GM19324 (cell line): ENCODE measurements around the gene ST7.
A peak's percentile ranks its signal among the peaks of the same experiment; 100 is the strongest.
"Not testable (repeated sequence)": the region's sequence is repeated elsewhere in the genome, so short reads cannot be mapped to it uniquely, and the experiment has no call there.

Experiments used
- ATAC-seq: cut with Tn5 transposase; IDR thresholded peaks from one replicate; pipeline ENCODE4 v1.9.1; 2021; ENCODE audit warnings: mild to moderate bottlenecking, moderate library complexity; ENCODE audit not compliant: unreplicated experiment, low FRiP score

ST7 gene

DNA sequence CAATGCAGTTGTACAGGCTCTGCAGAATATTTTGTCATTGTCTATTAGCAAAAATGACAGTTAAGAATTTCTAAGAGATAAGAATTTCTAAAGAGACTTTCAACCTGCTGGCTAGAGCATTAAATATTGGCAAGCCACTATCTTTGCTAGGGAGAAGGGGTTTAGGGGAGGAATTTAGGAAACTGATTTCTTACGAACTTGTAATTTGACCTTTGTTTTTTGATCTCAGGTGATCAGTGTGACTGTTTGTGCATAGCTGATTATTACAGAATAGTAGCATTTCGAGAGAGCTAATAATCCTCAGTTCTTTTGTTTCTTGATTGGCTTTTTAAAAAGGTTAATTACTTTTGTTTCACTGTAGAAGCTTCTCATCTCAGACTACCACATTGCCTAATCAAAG lies 68.1 kb downstream of the ST7 start:
- ATAC-seq = no peak

- ATAC-seq = no peak
Observed at GRCh38 chr7:117021986-117022385, 68.7 kb downstream of the ST7 start.

DNA sequence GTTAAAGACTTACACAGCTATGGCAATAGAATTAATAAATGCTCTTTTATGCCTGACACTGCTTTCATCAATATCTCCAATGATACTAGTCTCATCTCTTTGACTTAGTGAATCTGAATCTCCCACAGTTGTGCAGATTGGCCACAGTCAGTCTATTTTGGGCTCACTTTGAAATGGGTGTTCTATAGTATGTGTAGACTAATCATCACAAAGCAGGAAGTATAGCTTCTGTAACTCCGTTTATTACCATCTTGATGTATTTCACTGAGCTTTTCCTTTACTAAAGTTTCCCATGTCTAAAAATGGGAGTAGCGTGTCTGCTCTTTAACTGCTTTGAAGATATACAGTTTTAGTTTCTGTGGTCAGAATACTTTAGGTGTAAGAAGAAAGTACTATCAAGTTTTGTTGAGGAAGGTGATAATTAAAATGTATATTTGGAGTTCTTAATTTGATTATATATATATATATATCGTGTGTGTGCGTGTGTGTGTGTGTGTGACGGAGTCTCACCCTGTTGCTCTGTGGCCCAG lies 70.1 kb downstream of the ST7 start:
- ATAC-seq = peak; percentile 47

- ATAC-seq = no peak
Observed at GRCh38 chr7:117024811-117025210, 71.5 kb downstream of the ST7 start.

DNA sequence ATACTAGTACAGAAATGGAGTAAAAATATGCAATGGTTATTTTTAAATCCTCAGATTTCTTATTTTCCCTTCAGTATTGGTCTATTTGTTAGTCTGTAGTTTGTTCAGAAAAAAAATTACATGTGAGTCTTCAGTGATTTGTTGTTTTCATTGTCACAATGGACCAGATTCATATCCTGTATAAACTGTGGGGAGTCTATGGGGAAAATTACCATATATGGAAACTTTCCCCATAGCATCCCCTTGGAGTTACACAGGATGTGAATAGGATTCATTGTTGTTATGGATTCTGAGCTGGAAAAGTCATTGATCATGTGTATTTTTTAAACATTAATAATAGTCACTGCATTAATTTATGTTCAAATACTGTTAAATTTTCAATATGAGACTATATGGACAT lies 72.6 kb downstream of the ST7 start:
- ATAC-seq = no peak

GRCh38 chr7:117030346-117030745 lies 77.0 kb downstream of the ST7 start:
- ATAC-seq = not testable (repeated sequence)

GRCh38 chr7:117030793-117031192 lies 77.5 kb downstream of the ST7 start:
- ATAC-seq = not testable (repeated sequence)

- no peak for ATAC-seq
Observed at GRCh38 chr7:117032810-117033209, 79.5 kb downstream of the ST7 start.

DNA sequence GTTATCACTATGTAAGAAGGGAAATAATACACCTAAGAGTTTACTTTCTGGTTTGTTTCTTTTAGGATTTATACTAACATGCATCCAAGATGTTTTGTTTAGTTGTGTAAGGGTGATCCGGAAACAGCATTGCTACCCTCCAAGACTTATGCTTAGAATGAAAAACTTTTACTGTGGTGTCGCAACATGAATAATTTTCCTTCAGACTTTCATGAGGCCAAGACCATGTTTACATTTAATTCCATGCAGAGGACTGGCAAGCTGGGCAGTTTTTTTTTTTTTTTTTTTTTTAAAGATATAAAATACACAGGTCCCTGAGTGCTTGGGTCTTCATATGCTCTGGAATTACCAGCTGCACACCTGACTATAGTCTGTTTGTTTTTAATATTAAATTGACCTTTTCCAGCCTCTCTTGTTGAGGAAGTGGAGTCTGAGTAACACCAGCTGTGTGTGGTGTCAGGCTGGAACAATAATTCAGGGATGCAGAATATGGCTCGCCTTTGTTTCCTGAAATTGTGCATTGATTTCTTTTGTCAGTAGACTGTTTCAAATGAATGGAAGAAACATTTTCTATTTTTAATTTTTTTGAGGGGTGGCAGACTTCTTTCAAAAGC lies 81.7 kb downstream of the ST7 start:
- no peak for ATAC-seq

GRCh38 chr7:117035465-117035862 lies 82.2 kb downstream of the ST7 start:
- no peak for ATAC-seq

DNA sequence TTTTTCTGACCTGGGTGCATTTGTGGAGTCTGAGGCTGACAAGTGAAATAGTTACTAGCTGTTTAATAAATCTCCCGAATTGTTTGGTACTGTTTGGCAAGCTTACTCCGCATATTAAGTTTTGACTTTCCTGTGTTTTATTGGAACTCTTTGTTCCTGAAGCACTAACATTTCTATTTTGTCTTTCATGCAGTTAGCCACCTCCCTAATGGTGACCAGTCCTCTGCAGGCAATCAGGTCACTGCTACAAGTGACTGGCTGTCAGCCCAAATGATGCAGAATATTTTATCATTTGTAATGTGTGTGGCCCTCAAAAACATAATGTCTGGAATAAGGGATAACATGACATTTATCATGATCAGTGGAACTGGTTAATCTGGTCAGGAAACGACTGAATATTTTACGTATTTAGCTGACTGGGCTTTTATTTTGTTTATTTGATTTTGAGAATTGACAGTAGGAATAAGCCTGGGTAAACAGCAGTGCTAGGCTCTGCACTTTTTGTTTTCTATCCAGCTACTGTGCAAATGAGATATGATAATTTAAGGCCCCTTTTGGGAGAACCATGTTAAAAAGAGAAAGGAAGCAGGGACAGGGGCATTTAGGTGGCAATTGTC lies 82.9 kb downstream of the ST7 start:
- no peak for ATAC-seq

GRCh38 chr7:117036836-117037235 lies 83.5 kb downstream of the ST7 start:
- ATAC-seq = no peak

DNA sequence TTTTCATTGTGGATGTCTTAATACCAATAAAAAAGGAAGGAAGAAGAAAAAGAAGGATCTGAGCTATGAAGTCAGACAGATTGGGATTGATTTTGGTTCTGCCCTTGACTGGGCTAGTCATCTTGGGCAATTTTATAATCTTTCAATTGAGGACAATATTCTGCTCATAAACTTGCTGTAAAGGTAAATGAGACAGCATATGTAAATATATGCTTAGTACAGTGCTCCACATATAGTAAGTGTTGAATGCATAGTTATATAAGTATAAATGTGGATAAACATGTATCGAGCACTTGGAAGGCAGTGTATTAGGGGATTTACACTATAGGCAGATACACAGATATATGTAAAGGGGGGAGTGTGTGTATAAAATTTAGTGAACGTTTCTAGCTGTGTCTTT lies 85.1 kb downstream of the ST7 start:
- no peak for ATAC-seq

- peak; percentile 78 for ATAC-seq
Observed at GRCh38 chr7:117041007-117041406, 87.7 kb downstream of the ST7 start.

DNA sequence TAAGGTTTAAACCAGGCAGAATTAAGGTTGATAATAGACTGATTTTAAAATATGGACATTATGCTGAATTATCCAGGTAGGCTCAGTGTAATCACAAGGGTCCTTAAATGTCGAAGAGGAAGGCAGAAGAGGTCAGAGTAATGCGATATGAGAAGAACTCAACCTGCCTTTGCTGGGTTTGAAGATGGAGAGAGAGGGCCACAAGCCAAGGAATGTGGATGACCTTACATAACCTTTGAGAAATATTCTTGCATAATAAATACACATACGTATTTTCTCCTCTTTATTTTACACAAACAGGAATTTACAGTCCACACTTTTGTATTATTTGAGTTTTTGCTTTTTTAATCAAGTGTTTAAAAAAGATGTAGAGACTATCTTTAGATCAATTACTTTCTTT lies 88.5 kb downstream of the ST7 start:
- no peak for ATAC-seq

DNA sequence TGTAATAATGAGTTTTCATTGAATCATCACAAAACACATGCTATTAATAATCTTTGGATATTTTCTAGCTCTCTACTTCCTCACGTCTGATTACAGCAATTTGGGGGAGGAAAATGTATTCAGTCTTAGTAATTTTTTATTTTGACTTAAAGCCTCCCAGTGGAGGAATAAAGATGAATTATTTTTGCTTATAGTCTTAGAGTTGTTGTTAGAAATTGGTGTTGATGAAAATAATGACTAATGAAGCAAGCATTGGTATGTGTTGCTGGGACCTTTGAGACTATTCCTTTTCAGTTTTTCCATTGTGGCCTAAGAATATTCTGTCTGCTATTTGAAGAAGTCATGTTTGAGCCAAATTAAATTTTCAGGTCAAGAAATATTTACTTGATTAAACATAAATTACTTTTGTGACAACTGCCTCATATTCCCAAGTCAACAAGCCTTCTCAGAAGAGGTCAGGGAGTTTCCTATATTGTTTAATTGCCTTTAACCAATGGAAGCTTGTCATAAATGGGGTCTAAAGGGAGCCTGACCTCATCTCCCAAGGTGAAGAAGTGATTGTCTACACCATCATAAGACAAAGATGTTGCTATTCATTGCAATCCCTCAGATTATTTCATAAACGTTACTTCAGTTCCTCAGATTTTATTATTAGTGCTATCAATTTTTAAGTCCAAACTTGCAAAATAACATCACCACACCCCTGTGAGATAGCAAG lies 90.0 kb downstream of the ST7 start:
- no peak for ATAC-seq

DNA sequence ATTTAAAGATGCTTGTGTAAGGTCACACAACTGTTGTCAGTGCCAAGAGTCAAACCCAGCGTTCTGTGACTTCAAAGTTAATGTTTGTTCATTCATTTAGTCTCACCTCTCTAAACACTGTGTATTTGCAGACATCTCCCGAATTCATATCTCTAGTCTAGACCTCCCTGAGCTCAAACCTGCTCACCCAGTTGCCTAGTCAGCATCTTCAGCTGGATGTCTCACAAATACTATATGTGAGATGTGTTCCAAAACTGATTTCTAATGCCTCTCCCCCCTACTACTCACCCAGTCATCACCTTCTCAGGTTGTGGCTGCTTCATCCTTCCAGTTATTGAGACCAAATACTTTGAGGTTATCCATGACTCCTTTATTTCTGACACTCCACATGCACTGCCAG lies 91.4 kb downstream of the ST7 start:
- ATAC-seq = no peak

- no peak for ATAC-seq
Observed at GRCh38 chr7:117045927-117046710, 92.8 kb downstream of the ST7 start.

DNA sequence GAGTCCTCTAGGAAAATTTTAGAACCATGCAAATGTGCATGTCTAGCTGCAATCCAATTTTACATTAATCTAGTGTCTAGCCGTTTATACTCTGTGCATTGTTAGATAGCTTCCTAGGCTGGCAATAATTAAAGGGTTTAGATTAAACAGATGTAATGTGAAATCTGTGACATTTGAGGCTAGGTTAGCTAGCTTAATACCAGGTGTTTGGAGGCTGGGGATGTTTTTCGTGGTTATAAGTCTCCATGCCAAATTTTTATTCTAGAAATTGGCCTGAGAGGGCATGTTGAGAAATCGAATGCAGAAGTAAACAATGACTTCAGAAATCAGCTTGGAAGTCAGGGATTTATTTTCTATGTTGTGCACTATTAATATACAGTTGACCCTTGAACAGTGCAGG lies 94.2 kb downstream of the ST7 start:
- ATAC-seq = no peak

GRCh38 chr7:117048114-117048866 lies 95.0 kb downstream of the ST7 start:
- ATAC-seq = no peak
